ENCODE results near the gene TXNDC12.
A peak's percentile ranks its signal among the peaks of the same experiment; 100 is the strongest.

The TXNDC12 gene

GRCh38 chr1:51997974-51998382, 57.0 kb downstream of the TXNDC12 start:
- no peak for DNase-seq (ENCODE audit: low read depth)

DNA sequence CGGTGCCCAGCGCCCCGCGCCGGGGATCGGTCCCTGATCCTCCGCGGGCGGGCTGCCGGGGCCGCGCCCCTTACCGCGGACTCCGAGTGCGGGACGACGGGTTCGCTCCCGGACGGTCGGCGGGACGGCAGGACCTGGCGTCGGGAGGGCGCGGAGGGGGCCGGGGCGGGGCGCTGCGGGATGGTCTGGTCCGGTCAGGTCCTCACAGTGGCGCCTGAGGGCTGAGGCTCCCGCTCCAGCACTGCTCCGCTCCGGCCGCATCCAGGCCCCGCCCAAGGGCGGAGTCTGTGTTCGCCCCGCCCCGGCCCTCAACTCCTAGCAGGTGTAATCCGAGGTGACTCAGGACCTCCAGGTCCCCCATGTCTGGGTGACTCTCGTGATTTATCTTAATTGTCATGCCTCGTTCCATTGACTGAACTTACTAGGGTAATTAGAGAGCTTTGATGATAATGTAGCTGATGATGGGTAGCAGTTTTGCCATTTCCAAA, 64.5 kb downstream of the TXNDC12 start, which contains the start of gene RAB3B:
RAB3B (minus strand) TSS at position 223 of the 488 bp plus-strand sequence. CDS start 13,583 bp downstream, outside the sequence.
- DNase-seq (ENCODE audit: low read depth) = peak; percentile 36

DNA sequence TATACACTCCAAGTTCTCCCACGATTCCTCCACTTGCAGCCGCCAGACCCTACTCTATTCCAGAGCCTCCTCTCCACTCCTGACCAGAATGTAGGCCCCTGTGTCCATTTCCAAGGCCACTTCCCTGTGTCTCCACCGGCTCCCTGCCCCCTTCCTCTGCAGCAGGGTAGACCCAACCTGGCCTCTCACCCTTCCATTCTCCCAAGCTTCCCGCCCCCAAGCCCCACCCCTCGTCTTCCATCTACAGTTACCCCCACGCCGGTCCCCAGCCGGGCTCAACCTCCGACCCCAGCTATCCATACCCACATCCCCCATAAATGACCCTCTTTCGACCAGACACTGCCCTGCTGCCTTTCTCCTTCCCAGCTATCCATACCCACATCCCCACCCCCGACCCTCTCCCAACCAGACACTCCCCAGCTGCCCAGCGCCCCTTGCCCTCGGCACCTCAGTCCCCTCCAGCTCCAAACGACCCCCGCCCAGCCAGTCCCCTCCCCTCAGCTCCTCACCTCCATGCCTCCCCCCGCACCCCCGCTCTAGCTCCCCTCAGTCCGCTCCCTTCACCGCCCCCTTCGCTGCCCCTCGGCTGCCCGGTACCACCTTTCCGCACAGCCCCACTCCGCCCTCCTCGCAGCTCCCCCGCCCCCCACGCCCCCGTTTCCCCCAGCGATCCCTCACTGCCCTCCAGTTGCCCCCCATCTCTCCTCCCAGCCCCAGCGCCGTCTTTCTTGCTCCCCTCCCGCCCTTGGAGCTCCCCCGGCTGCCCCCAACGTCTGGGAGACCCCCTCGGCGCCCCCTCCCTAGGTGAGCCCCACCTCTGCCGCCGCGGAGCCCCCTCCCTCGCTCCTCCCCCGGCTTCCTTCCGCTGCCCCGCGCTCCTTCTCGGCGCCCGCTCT, 65.2 kb downstream of the TXNDC12 start:
- DNase-seq (ENCODE audit: low read depth) = no peak

DNA sequence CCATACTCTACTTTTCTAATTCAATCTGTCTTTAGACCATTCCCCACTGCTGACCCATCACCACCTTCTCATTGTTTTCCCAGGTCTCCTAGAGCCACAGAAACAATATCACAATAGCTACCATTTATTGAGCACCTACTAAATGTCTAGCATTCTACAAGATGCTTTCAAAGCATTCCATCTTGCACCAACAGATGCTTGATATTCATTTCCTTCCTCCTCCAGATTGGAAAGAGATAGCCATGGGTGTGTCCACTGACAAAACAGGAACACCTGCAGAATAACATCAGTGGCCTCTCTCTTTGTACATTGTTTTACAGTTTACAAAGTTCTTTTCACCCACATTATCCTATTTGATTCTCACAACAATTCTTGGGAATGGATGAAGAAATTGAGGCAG, 66.7 kb downstream of the TXNDC12 start:
- DNase-seq (ENCODE audit: low read depth) = no peak

- DNase-seq (ENCODE audit: low read depth) = no peak
These were observed 68.3 kb downstream of the TXNDC12 start for GRCh38 chr1:51986718-51987117.

DNA sequence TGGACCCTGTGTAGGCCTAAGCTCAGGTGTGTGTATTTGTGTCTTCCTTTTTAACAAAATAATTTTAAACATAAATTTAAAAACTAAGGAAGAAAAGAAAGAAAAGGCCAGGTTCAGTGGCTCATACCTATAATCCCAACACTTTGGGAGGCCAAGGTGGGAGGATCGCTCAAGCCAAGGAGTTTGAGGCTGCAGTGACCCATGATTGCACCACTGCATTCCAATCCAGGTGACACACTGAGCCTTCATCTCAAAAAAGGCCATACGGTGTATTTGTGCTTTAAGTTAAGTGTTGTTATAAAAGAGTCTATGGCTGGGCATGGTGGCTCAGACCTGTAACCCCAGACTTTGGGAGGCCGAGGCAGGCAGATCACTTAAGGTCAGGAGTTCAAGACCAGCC, 72.8 kb downstream of the TXNDC12 start:
- DNase-seq (ENCODE audit: low read depth) = no peak

- DNase-seq (ENCODE audit: low read depth) = no peak
These were observed 73.4 kb downstream of the TXNDC12 start for GRCh38 chr1:51981555-51981954.

- DNase-seq (ENCODE audit: low read depth) = no peak
These were observed 76.9 kb downstream of the TXNDC12 start for GRCh38 chr1:51978099-51978498.

DNA sequence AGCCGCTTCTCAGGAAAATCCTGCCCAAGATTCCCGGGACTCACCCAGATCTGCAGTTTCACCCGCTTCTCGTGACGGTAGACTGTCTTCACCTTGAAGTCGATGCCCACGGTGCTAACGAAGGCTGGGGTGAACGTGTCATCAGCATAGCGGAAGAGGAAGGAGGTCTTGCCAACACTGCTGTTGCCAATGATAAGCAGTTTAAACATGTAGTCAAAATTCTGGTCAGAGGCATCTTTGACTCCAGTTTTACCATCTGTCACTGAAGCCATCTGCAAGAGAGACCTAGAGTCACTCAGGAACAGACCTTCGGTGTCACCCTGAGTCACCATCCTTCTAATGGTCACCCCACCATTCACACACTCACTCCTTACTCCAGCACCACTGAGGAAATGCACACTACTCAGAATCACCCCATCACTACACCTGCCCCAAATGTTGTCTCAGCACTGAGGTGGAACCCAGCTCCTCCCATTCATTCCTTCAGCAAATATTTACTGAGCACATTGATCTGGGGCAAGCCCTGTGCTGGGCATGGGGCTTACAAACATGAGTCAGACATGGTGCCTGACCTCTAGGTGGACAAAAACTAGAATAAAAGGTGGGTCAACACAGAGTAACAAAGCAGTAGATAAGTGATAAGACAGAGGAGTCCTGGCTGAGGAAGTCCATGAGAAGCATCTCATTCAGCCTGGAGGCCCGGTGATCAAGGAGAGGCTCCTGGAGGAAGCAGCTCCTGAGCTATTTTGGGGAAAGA, 78.0 kb downstream of the TXNDC12 start:
- DNase-seq (ENCODE audit: low read depth) = no peak

GRCh38 chr1:51973587-51974474, 81.2 kb downstream of the TXNDC12 start:
- DNase-seq (ENCODE audit: low read depth) = no peak
